Upper lobe of left lung (tissue), 6 donors: Measurements from ENCODE around the gene PRSS8. TPM values are rescaled to one million over a fixed set of nuclear protein-coding genes. Genes with fewer than 3 reads are reported as not detected.
A peak's percentile ranks its signal among the peaks of the same experiment; 100 is the strongest.

Source experiments
- ATAC-seq, 2 donors: fragments of 200-7000 bp; cut with Tn5 transposase; one replicate each; pipeline ENCODE4 v1.9.1; 2022; ENCODE audit warnings: mild to moderate bottlenecking in 2 of 2, moderate library complexity in 2 of 2; ENCODE audit not compliant: low FRiP score in 2 of 2
- DNase-seq, 2 donors: peaks; one replicate each; pipeline ENCODE4 v3.0.0-alpha.2; 2019 to 2020
- H3K27ac ChIP-seq, 4 donors: fragments of 200-600 bp; sonication (generic); one replicate each; pipeline ENCODE4 v1.5.1; 2016 to 2019
- H3K27me3 ChIP-seq, 4 donors: fragments of 200-600 bp; sonication (generic); one replicate each; pipeline ENCODE4 v1.5.1; 2017 to 2019
- H3K36me3 ChIP-seq, 4 donors: fragments of 200-600 bp; sonication (generic); one replicate each; pipeline ENCODE4 v1.5.1; 2016 to 2019
- H3K4me1 ChIP-seq, 4 donors: fragments of 200-600 bp; sonication (generic); one replicate each; pipeline ENCODE4 v1.5.1; 2018 to 2019
- H3K4me3 ChIP-seq, 4 donors: fragments of 200-600 bp; sonication (generic); one replicate each; pipeline ENCODE4 v1.5.1; 2017 to 2019; ENCODE audit warnings: mild to moderate bottlenecking in 2 of 4, moderate library complexity in 1 of 4
- H3K9me3 ChIP-seq, 4 donors: fragments of 200-600 bp; sonication (generic); one replicate each; pipeline ENCODE4 v1.5.1; 2018 to 2019
- EP300 ChIP-seq, 4 donors: sonication (generic); formaldehyde crosslinking; IDR thresholded peaks; one replicate each; pipeline ENCODE4 v1.5.1; 2017; ENCODE audit warnings: antibody characterized with exemption in 4 of 4, control low read depth in 2 of 4
- POLR2A ChIP-seq, 4 donors: fragments of 450-650 bp; IDR thresholded peaks; one replicate each; pipeline ENCODE4 v1.5.1; 2016 to 2017; ENCODE audit warnings: antibody characterized with exemption in 4 of 4, mild to moderate bottlenecking in 2 of 4
- POLR2AphosphoS5 ChIP-seq, 2 donors: sonication (generic); formaldehyde crosslinking; IDR thresholded peaks; one replicate each; pipeline ENCODE4 v1.5.1; 2017; ENCODE audit warnings: antibody characterized with exemption in 2 of 2
- WGBS, 2 donors: methylation state at CpG; one replicate each; pipeline ENCODE4 v1.1.5; 2017 to 2018; 5-methylcytosine and 5-hydroxymethylcytosine counted together
- total RNA-seq, 6 donors: library from RNA; depleted of rRNA in 4 of 6; stranded (reverse); fragments of >200 nt in 4 of 6; gene quantifications; one replicate each; pipeline versions ENCODE4 v1.1.0 to v1.2.1, GENCODE V29; 2016 to 2021
- TF ChIP-seq, protein P1 (sequence below), 6 experiments: fragments of 450-650 bp in 4 of 6; fragments of 200-600 bp in 2 of 6; sonication (generic) in 2 of 6; IDR thresholded peaks; one replicate each; pipeline ENCODE4 v1.5.1; 2016 to 2019; ENCODE audit warnings: antibody characterized with exemption in 6 of 6
- donor health status: DM: no; HTN: no; CAD: no; lungs with moderate emphysema.
- donor health status: DM: no; HTN: yes; CAD: no; lungs with severe emphysema.

PRSS8 gene
- total RNA-seq, 6 donors from 2014 or later = 59.7 to 155 (median 109) TPM

DNA sequence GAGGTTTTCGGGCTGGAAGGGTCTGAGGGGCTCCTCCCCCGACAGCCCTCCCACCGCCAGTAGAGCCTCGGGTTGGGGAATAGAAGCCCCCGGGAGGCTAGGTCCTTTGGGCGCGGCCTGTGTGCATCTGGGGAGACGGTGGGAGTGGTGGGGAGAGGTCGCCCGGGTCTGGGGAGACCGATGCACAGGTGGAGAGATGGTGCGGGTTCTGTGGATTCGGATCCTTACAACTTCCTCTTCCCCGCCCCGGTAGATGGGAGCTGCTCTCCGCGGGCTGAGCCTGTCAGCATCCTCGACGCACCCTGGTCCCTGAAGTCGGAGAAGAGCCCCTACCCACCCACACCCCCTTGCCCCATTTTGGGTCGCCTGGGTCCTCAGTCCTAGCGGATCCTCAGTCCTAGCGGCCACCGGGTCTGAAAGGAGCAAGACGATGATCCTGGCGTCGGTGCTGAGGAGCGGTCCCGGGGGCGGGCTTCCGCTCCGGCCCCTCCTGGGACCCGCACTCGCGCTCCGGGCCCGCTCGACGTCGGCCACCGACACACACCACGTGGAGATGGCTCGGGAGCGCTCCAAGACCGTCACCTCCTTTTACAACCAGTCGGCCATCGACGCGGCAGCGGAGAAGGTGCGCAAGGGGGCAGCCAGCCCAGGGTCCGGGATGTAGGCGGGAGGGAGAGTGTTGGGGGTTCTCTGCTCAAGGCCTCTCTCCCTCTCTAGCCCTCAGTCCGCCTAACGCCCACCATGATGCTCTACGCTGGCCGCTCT, 26.6 kb downstream of the PRSS8 start:
- H3K4me1 ChIP-seq = peaks cover 15 to 45% (median 27%) of the 10 kb centered on the region in 4 donors
- DNase-seq = peak in 1 of 2 donors; percentile 79
- no peak for TF ChIP-seq POLR2AphosphoS5 (IDR thresholded peaks at IDR 0.05)
- TF ChIP-seq POLR2A (IDR thresholded peaks at IDR 0.05) = no peak
- TF ChIP-seq, protein P1, sequence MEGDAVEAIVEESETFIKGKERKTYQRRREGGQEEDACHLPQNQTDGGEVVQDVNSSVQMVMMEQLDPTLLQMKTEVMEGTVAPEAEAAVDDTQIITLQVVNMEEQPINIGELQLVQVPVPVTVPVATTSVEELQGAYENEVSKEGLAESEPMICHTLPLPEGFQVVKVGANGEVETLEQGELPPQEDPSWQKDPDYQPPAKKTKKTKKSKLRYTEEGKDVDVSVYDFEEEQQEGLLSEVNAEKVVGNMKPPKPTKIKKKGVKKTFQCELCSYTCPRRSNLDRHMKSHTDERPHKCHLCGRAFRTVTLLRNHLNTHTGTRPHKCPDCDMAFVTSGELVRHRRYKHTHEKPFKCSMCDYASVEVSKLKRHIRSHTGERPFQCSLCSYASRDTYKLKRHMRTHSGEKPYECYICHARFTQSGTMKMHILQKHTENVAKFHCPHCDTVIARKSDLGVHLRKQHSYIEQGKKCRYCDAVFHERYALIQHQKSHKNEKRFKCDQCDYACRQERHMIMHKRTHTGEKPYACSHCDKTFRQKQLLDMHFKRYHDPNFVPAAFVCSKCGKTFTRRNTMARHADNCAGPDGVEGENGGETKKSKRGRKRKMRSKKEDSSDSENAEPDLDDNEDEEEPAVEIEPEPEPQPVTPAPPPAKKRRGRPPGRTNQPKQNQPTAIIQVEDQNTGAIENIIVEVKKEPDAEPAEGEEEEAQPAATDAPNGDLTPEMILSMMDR (IDR thresholded peaks at IDR 0.05) = no peak
- TF ChIP-seq EP300 (IDR thresholded peaks at IDR 0.05) = no peak
- H3K27ac ChIP-seq = peak overlapping the region; percentile 78 to 93 (median 89)
- WGBS, 2 donors = 48 to 85% methylated on average over 15 to 54 of the region's 57 CpGs
- no peaks in the 10 kb centered on the region for H3K9me3 ChIP-seq
- peak overlapping the region; percentile 68 to 97 (median 78) for H3K4me3 ChIP-seq
- H3K36me3 ChIP-seq = peaks cover 11 to 39% (median 30%) of the 10 kb centered on the region in 4 donors
- no peaks in the 10 kb centered on the region for H3K27me3 ChIP-seq
- ATAC-seq = no peak

DNA sequence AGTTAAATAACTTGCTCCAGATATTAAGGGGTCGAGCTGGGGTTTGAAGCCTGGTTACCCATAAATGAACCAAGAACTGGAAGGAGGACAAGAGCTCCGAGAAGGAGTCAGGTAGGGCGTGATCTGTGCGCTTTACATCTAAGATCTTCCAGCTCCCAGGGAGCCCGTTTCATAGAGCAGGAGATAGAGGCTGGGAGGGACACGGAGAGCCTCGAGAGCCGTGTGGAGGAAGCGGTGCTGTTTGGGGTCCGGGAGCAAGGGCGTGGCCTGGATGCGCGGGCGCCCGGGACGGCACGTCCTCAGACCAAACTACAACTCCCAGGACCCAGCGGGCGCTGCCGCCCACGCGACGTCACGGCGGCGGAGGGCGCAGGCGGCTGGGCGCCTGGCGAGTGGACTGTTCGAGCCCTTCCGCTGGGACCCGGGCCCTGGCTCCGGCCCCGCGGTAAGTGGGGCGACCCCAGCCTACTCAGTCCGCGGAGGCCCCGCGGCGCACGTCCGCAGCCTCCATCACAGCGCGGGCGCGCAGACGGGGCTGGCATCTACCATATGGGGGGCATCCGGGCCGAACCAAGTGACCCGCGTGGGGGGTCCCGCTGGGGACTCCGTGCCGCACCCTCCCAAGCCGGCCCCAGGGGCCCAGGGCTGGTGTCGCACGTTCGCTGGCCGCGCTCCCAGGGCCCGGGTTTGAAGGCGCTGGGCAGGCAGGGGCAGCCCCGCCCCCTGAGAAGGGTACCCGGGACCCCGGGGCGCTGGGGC, 27.3 kb downstream of the PRSS8 start, which contains the start of gene BCKDK:
BCKDK (plus strand) TSS at position 352 of the 759 bp plus-strand sequence. CDS start 838 bp downstream, outside the sequence.
- 10 to 29% methylated on average over 8 to 23 of the region's 68 CpGs for WGBS, 2 donors
- Histone ChIP-seq H3K9me3 (no peaks in the 10 kb centered on the region), H3K4me3 (peak within 1 kb of the TSS; percentile 68 to 97 (median 78)), H3K4me1 (peaks cover 15 to 37% (median 19%) of the 10 kb centered on the region in 4 donors), H3K27ac (peak within 1 kb of the TSS; percentile 78 to 93 (median 89)), H3K27me3 (no peaks in the 10 kb centered on the region), H3K36me3 (peaks cover 11 to 39% (median 30%) of the 10 kb centered on the region in 4 donors)
- peak; percentile 78 to 96 for DNase-seq
- ATAC-seq = peak in 1 of 2 donors; percentile 92
- TF ChIP-seq POLR2AphosphoS5 (IDR thresholded peaks at IDR 0.05) = peak; percentile 47 to 78
- TF ChIP-seq, protein P1 (IDR thresholded peaks at IDR 0.05) = no peak
- peak in 2 of 4 donors; percentile 12 to 79 for TF ChIP-seq POLR2A (IDR thresholded peaks at IDR 0.05)
- TF ChIP-seq EP300 (IDR thresholded peaks at IDR 0.05) = no peak

DNA sequence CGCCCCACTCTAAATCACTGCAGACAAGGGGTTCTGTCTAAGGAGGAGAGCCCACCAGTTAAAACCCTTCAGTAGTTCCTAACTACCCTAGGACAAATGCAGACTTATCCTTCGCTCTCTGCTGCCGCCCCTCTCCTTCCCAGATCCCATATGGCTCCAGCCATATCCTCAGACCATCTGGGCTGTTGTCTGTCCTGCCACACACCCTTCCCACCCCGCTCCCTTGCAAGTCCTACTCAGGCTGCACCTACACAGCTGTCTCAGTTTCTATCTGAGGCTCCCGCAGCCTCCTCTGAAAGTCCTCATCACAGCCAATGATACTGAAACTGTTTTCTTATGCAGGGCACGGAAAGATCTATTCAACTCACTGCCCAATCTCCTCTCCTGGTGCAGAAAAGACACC, 28.1 kb downstream of the PRSS8 start:
- Histone ChIP-seq H3K36me3 (peaks cover 11 to 33% (median 28%) of the 10 kb centered on the region in 4 donors), H3K4me3 (no peak overlapping the region), H3K9me3 (no peaks in the 10 kb centered on the region), H3K4me1 (peaks cover 15 to 30% (median 18%) of the 10 kb centered on the region in 4 donors), H3K27me3 (no peaks in the 10 kb centered on the region), H3K27ac (peak overlapping the region in 2 of 4 donors; percentile 91 to 93)
- DNase-seq = no peak
- ATAC-seq = no peak
- TF ChIP-seq, protein P1 (IDR thresholded peaks at IDR 0.05) = no peak
- WGBS, 2 donors = 90 to 99% methylated on average over 6 of the region's 6 CpGs

DNA sequence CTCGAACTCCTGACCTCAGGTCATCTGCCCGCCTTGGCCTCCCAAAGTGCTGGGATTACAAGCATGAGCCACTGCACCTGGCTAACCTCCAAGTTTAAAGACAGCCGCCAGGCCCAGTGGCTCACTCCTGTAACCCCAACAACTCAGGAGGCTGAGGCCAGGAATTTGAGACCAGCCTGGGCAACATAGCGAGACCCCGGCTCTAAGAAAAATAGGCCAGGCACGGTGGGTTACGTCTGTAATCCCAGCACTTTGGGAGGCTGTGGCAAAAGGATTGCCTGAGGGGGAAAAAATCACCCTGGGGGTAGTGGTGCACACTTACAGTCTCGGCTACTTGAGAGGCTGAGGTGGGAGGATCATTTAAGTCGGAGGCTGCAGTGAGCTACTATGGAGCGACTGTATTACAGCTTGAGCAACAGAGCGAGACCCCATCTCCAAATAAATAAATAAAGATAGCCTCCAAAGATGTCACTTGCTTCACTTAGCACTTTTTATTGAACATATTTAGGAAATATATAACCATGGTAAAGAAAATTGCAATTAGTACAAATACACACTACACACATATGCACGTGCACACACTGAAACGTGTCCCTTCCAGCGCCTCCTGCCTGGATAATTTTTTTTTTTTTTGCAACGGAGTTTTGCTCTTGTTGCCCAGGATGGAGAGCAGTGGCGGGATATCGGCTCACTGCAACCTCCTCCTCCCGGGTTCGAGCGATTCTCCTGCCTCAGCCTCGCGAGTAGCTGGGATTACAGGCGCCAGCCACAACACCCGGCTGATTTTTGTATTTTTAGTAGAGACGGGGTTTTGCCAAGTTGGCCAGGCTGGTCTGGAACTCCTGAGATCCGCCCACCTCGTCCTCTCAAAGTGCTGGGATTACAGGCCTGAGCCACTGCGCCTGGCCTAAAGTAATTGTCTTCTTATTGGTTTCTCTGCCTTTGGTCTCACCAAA, 28.7 kb downstream of the PRSS8 start:
- Histone ChIP-seq H3K9me3 (no peaks in the 10 kb centered on the region), H3K4me1 (peaks cover 15 to 27% (median 18%) of the 10 kb centered on the region in 4 donors), H3K27me3 (no peaks in the 10 kb centered on the region), H3K4me3 (no peak overlapping the region), H3K27ac (no peak overlapping the region), H3K36me3 (peaks cover 7 to 27% (median 21%) of the 10 kb centered on the region in 4 donors)
- ATAC-seq (no peak), DNase-seq (no peak)
- TF ChIP-seq, protein P1 (IDR thresholded peaks at IDR 0.05) = no peak
- TF ChIP-seq POLR2AphosphoS5 (IDR thresholded peaks at IDR 0.05) = no peak
- no peak for TF ChIP-seq POLR2A (IDR thresholded peaks at IDR 0.05)
- no peak for TF ChIP-seq EP300 (IDR thresholded peaks at IDR 0.05)
- 95% methylated on average over 27 to 28 of the region's 28 CpGs for WGBS, 2 donors
